HG02970 (cell line): Measurements from ENCODE around the gene INSIG1.

ENCODE experiments used
- ATAC-seq: cut with Tn5 transposase; IDR thresholded peaks from one replicate; pipeline ENCODE4 v1.9.1; 2021; ENCODE audit warnings: mild to moderate bottlenecking, moderate library complexity, moderate number of reproducible peaks; ENCODE audit not compliant: unreplicated experiment, low FRiP score

INSIG1 gene

GRCh38 chr7:155323001-155323638, 25.4 kb downstream of the INSIG1 start:
- ATAC-seq, result no peak

- no peak for ATAC-seq
These were observed 26.6 kb downstream of the INSIG1 start for GRCh38 chr7:155324012-155324917.

GRCh38 chr7:155324918-155325235, 27.2 kb downstream of the INSIG1 start:
- ATAC-seq, result no peak

GRCh38 chr7:155326385-155326784, 28.7 kb downstream of the INSIG1 start:
- no peak for ATAC-seq

DNA sequence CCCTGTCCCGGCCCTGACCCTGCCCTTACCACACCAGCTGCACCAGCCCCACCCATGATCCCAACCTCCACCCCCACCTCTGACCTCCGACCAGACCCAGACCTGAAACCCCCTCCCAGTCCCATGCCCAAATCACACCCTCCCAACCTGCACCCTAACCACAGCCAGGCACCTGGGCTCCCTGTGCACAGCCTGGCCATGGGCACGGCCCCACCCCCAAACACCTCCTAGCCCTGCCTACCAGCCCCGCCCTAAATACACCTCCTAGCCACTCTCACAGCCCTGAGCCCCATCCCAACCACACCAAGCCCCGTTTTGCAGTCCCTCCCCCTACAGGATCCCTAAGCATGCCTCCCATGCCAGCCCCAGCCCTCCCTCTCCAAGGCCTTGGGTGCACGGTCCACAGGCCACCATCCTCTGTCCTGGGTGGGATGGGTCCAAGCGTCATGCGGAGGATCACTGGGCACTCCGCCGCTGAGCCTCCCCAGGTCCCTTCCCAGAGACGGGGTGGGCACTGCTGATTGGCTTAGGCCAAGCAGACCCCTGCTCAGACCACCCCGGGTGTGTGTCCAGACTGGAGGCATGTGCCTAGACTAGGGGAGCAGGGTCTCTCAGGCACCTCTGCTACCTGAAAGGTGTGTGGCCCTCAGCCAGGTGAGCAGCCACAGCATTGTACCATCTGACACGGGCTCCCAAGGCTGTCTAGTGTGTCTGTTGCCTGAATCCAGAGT, 30.1 kb downstream of the INSIG1 start:
- no peak for ATAC-seq

- ATAC-seq, result no peak
These were observed 31.5 kb downstream of the INSIG1 start for GRCh38 chr7:155329225-155329624.

DNA sequence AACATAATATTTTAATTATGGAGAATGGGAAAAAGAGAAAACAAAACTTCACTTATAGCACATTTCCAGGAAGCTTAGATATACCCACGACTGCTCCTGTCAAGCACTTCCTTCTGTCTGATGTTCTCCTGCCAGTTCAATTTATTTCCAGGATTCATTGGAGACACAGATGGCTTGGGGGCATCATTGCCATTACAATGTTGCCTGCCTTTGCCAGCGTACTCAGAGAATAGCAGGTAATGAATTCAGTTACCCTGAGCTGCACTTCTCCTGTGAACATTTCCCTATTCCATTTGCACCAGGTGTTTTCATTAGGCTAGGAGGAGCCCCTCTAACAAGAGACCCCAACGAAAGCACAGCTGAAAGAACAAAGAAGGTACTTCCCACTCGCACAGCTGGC, 33.7 kb downstream of the INSIG1 start:
- ATAC-seq, result no peak

GRCh38 chr7:155333346-155334234, 35.9 kb downstream of the INSIG1 start:
- no peak for ATAC-seq

GRCh38 chr7:155336812-155337602, 39.3 kb downstream of the INSIG1 start:
- no peak for ATAC-seq

GRCh38 chr7:155337946-155338631, 40.4 kb downstream of the INSIG1 start:
- ATAC-seq, result no peak

GRCh38 chr7:155338632-155339320, 41.1 kb downstream of the INSIG1 start:
- ATAC-seq, result no peak

- ATAC-seq, result no peak
These were observed 41.8 kb downstream of the INSIG1 start for GRCh38 chr7:155339474-155339873.

- ATAC-seq, result no peak
These were observed 42.4 kb downstream of the INSIG1 start for GRCh38 chr7:155340071-155340531.

DNA sequence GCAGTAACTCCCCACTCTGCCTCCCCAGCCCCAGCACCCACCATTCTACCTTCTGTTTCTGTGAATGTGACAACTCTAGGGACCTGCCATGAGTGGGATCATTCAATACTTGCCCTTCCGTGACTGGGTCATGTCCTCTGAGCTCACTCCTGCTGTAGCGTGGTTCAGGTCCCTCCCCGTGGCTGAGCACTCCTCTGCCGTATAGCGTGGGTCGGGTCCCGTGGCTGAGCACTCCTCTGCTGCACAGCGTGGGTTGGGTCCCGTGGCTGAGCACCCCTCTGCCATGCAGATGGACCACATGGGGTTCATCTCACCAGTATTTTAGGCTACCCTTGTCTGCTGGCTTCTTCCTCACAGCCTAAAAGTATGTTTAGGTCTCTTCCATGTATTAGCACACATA, 43.0 kb downstream of the INSIG1 start:
- ATAC-seq, result no peak

GRCh38 chr7:155341463-155341983, 43.8 kb downstream of the INSIG1 start:
- no peak for ATAC-seq

DNA sequence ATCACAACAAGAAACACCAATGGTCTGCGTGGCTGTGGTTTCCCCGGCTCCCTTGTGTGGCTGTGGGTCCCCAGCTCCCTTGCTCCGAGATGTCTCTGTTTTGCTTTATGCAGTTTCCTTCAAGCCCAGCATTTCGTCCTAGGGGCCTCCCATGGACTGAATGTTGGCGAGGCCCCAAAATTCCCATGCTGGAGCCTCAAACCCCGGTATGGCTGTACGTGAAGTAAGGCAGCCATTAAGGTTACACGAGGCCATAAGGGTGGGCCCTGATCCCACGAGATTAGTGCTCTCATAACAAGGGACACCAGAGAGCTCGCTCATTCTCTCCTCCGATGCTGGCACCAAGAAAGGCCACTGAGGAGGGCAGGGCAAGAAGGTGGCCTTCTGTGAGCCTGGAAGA, 44.6 kb downstream of the INSIG1 start:
- no peak for ATAC-seq

- no peak for ATAC-seq
These were observed 45.5 kb downstream of the INSIG1 start for GRCh38 chr7:155343150-155343549.

DNA sequence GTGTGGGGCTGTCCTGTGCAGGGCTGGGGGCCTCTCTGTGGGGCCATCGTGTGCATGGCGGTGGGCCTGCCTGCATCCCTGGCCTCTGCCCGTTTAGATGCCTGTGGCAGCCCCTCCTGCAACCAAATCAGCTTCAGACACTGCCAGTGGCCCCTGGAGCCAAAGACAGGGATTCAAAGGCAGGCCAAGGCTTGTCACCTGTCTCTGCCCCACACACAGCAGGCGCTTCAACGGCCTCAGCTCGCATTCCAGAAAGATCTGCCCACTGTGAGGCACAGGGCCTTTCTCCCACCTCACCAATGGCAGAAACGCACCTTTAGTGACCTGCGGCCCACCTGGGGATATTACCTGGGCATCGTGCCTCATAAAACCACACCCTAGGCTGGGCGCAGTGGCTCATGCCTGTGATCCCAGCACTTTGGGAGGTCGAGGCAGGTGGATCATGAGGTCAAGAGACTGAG, 46.0 kb downstream of the INSIG1 start:
- no peak for ATAC-seq
